Fibroblast of skin of right quadriceps (primary cell): ENCODE data around the gene ARHGAP31.
"Not testable (repeated sequence)": the region's sequence is repeated elsewhere in the genome, so short reads cannot be mapped to it uniquely, and the experiment has no call there.

Experiments used
- DNase-seq: peaks from one replicate; pipeline ENCODE4 v3.0.0-alpha.2; 2013

The ARHGAP31 gene

GRCh38 chr3:119295816-119296726 is 1.9 kb downstream of the ARHGAP31 start:
- DNase-seq, result peak; percentile 67

DNA sequence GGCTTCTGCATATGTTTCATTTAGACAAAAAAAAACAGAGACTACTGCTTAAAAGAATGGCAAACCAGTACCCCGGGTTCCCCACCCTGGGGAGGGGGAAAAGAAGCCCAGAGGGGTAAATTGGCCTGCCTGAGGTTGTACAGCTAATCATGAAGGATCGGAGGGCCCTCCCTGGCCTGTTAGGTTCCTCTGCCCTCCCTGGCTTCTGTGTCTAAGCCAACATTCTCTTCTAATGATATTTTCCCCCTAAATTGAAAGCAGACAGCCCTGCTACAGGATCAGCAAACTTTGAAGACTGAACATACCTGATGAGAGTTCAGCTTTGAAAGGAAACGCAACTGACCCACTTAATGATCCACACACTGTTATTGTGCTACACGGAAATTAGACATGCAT is 2.5 kb downstream of the ARHGAP31 start:
- DNase-seq, result no peak

DNA sequence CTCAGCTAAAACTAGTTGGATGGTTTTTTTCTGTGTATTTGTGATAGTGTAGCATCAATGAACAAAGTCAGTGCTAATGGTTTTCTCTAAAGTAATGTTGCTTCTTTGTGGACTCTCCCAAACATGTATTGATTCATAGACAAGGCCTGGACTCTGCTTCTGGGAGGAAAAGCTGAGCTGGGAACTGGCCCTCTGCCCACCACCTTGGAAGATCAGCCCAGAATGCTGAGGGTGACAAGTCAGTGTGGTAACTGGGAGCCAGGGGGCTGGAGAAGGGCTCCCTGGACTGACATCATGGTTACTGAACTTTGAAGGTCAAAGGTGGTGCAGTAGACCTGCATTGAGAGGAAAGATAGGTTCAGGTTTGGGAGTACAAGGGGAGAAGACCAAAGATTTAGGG is 3.0 kb downstream of the ARHGAP31 start:
- peak; percentile 70 for DNase-seq

- no peak for DNase-seq
Observed at GRCh38 chr3:119298565-119298941, 4.4 kb downstream of the ARHGAP31 start.

DNA sequence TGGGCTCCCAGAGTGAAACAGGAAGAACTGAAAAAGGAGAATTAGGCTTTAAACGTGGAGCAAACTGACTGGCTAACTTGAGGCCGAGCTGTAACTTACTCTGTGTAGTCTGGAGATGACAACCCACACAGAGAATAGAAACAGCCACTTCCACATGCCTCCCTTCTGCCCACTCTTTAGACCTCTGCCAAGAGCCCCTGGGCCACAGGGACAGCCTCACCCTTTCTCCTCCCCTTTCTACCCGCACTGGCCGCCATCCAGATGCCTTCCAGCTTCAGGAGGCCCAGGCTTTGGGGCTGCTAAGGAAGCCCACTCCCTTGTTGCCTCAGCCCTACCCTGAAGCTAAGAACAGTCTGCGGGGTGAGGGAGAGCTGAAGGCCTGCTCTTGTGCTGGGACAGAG is 6.8 kb downstream of the ARHGAP31 start:
- DNase-seq, result no peak

GRCh38 chr3:119301662-119302061 is 7.5 kb downstream of the ARHGAP31 start:
- DNase-seq, result no peak

DNA sequence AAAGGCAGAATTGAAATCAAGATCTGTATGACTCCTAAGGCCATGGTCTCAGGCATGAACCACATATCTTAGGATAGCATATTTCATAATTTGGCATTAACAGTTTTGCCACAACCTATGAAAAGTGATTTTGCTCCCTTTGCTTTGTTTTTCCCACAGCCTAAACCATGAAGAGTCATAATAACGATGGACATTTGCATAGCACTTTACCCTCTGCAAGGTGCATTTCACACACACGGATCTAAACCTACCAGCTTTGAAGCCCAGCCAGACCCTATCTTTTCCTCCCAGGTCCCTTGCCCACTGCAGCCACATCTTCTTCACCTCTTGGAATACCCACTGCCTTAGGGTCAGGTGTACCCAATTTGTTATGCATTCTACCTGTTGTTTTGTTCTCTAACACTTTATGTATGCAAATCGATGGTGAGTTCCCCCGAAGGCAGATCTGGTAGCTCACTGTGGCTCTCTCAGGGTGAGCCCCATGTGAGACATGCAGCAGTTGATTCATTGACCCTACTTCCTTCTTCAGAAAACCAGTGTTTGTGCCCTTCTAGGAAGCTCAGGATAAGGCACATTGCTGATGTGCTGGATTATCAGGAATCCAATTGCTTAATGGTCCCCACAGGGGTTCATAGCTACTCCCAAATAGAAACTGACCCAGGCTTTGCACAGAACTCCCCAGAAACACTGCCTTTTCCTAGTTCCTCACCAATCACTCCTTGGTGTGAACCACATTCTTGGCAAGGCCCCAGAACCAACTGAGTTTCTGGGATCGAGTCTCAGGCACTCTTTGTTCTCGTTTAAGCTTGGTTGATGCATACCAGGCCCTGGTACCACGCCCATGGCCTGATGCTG is 8.7 kb downstream of the ARHGAP31 start:
- DNase-seq, result peak; percentile 56

- peak; percentile 90 for DNase-seq
Observed at GRCh38 chr3:119304201-119304713, 10.1 kb downstream of the ARHGAP31 start.

DNA sequence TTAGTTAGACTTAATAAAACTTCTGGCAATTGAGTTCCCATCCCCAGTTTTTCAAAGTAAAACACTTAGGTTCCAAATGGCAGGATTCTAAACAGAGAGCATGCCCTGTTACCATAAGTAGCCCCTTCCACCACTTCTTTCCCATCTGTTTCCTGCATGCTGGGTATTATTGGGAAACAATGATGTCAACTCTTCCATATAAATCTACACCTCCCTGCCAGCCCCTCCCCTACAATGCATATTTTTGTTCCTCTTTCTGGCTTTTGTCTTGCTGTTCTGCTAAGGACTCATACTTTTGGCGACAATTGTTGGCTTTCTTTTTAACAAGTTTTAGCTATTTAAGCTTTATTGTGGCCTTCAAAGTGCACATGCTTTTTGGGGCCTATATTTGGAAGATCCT is 11.1 kb downstream of the ARHGAP31 start:
- DNase-seq, result peak; percentile 76

DNA sequence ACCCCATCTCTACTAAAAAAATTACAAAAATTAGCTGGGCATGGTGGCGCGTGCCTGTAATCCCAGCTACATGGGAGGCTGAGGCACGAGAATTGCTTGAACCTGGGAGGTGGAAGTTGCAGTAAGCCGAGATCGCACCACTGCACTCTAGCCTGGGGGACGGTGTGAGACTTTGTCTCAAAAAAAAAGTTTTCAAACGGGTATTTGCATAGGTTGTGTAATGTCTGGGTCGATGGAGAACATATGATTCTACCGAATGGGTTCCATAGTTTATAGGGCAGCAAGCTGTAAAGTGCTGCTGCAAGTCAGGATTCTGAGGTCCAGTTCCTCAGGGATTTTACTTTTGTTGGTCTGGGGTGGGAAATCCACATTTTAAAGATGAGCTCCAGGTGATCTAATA is 12.2 kb downstream of the ARHGAP31 start:
- not testable (repeated sequence) for DNase-seq

DNA sequence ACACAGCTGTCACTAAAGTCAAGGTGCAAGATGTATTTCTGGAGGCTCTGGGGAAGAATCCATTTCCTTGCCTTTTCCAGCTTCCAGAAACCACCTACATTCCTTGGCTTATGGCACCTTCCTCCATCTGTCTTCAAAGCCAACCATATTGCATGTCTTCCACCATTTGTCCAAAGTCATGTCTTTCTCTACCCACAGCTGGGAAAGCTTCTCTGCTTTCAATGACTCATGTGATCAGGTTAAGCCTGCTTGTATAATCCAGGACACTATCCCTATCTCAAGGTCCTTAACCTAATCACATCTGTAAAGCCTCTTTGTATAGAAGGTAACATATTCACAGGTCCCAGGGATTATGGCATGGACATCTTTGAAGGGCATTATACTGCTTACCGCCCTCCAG is 14.2 kb downstream of the ARHGAP31 start:
- DNase-seq, result no peak

DNA sequence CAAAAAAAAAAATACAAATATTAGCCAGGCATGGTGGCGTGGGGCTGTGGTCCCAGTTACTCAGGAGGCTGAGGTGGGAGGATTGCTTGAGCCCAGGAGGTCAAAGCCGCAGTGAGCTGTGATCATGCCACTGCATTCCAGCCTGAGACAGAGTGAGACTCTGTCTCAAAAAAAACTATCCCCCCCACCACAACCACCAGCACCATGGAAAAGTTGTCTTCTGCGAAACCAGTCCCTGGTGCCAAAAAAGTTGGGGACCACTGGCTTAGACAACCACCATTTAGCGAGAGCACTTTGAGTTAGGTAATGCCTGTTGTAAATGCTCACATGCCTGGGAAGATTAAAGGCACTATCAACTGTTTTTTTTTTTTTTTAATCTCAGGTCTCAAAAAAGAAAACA is 15.4 kb downstream of the ARHGAP31 start:
- no peak for DNase-seq

- DNase-seq, result peak; percentile 99
Observed at GRCh38 chr3:119310071-119310470, 15.9 kb downstream of the ARHGAP31 start.

- peak; percentile 94 for DNase-seq
Observed at GRCh38 chr3:119311081-119311925, 17.1 kb downstream of the ARHGAP31 start.

- no peak for DNase-seq
Observed at GRCh38 chr3:119313461-119313860, 19.3 kb downstream of the ARHGAP31 start.

DNA sequence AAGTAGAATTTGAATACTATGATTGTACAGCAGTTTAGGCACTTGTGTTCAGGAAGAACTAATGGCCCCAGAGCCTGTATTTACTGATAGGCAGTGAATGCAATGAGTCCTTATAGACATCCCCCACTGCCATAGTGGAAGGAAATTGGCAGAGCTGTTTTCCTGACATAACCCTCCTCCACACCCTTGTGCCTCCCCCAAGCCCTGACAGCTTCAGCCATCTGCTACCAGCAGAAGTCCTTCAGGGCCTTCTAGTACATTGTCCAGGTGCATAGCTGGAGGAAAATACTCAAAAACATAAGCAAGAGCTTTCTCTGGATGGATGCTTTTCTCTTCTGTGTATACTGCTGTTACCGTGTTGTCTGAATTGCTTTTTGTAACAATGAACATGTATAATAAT is 20.6 kb downstream of the ARHGAP31 start:
- DNase-seq, result no peak

- no peak for DNase-seq
Observed at GRCh38 chr3:119315600-119316312, 21.6 kb downstream of the ARHGAP31 start.

GRCh38 chr3:119316313-119316670 is 22.1 kb downstream of the ARHGAP31 start:
- no peak for DNase-seq

DNA sequence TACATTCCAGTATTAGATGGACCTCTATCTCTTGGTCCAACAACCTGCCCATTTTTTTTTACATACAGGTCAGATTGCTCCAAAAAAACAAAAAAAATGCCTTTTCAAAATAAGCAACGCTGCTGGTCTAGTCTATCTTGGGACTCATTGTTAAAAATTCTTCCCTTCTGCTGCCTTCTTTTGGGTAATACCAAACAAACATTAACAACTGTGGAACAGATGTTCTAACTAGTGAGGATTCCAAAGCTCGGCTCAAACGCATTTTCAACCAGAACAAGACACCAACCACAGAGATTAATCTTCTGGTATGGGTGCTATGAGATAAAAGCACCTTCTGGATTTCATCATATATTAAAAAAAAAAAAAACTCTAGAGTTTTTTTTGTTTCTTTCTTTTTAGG is 24.7 kb downstream of the ARHGAP31 start:
- peak; percentile 89 for DNase-seq

DNA sequence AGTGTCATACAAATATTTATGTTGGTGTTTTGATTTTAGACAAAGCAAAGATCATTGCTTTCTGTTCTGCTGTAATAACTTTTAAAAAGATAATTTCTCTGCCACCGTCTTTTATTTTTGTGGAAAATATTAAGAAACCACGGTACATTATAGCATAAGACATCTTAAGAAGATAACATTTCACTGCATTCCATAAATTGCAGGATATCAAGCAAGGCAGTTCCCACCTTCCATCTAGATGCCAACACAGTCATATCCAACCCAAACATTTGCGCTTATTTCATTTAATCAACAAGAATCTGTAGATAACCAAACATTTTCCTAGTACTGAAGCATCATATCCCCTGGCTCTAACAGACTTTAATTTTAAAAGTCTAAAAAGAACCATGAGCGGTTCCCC is 25.1 kb downstream of the ARHGAP31 start:
- no peak for DNase-seq

- not testable (repeated sequence) for DNase-seq
Observed at GRCh38 chr3:119320785-119321184, 26.6 kb downstream of the ARHGAP31 start.
